Glomerular endothelial cell (primary cell): ENCODE results near the gene ZNF576. TPM values are rescaled to one million over a fixed set of nuclear protein-coding genes. Genes with fewer than 3 reads are reported as not detected.
A peak's percentile ranks its signal among the peaks of the same experiment; 100 is the strongest.
"Not testable (repeated sequence)": the region's sequence is repeated elsewhere in the genome, so short reads cannot be mapped to it uniquely, and the experiment has no call there.

Source experiments
- DNase-seq: peaks from one replicate; pipeline ENCODE4 v3.0.0-alpha.2; 2011; ENCODE audit warnings: low read depth, low spot score; ENCODE audit errors: extremely low read depth
- total RNA-seq: library from RNA; depleted of rRNA; stranded (reverse); fragments of >200 nt; gene quantifications from 2 replicates; pipeline ENCODE4 v1.2.3, GENCODE V29; 2015

ZNF576 gene
- total RNA-seq, 1 donor from 2014 or later: 11.2 TPM

GRCh38 chr19:43598445-43599240 lies 2.2 kb downstream of the ZNF576 start:
- DNase-seq: no peak

DNA sequence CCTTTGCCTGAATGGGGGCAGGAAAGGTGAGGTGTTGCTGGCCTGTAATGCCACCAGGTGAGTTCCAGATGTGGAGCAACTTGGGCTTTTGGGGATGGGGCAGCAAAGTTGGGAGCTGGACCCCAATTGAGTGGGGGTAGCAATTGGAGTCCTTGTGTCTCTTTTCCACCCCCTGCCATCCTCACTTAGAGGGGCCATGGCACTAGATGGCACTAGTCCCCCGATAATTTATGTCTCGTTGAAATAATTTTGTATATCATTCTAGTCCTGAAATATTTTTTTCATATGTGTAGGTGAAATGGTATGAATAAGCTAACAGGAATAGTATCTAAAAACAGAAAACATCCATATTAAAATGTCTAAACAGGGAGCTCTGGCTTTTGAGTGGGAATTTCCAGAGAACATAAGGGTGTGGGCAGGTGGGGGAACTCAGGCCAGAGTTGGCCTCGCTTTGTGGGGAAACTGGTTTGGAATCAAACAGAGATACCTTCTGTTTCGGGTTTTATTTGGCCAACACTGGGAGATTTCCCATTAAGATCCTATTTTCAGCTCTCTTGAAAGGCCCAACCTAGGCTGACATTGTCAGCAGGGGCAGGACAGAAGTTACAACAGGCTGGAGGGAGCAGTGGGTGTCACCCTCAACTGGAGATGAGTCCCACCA lies 3.4 kb downstream of the ZNF576 start:
- no peak for DNase-seq

- DNase-seq: not testable (repeated sequence)
Measured at GRCh38 chr19:43600326-43600725, 3.9 kb downstream of the ZNF576 start.

DNA sequence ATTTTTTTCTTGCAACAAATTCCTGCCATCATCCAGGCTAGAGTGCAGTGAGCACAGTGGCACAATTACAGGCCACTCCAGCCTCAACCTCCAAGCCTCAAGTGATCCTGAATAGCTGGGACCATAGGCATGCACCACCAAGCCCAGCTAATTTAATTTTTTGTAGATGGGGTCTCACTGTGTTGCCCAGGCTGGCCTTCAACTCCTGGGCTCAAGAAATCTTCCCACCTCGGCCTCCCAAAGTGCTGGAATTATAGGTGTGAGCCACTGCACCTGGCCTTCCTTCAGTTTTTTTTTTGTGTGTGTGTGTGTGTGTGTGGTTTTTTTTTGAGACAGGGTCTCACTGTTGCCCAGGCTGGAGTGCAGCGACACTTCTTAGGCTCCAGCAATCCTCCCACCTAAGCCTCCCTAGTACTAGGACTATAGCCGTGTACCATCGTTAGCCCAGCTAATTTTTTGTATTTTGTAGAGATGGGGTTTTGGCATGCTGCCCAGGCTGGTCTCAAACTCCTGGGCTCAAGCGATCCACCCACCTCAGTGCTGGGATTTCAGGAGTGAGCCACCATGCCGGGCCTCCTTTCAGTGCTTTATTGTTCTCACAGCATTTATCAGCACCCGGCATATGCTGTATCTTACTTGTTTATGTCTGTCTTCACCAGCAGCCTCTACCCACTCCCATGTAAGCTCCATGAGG lies 9.6 kb downstream of the ZNF576 start:
- no peak for DNase-seq

DNA sequence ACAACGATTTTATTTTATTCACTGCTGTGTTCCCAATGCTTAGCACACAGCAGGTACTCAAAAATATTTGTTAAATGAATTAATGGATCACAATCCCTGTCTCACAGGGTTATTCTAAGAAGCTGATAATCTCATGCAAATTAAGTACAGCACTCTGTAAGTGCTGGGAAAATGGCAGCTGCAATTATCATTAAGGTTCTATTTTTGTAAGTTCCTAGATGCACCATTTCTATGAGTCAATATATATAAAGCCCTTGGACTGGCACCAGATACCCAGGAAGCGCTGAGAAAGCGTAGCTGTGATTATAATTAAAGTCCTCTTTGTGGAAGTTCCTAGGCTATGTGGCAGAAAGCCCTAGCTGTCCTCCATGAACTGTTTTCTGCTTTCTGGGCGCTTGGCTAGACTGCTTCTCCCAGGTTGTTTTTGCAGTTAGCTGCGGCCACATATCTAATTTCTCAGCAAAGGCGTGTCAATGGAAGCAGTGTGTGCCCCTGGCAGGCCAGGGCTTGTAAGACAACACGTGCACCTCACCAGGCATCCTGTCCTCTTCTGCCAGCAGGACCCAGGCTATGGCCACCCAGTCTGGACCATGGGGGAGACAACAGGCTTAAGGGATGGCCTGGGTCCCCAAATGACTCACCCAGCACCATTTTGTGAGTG lies 10.3 kb downstream of the ZNF576 start:
- DNase-seq: no peak

DNA sequence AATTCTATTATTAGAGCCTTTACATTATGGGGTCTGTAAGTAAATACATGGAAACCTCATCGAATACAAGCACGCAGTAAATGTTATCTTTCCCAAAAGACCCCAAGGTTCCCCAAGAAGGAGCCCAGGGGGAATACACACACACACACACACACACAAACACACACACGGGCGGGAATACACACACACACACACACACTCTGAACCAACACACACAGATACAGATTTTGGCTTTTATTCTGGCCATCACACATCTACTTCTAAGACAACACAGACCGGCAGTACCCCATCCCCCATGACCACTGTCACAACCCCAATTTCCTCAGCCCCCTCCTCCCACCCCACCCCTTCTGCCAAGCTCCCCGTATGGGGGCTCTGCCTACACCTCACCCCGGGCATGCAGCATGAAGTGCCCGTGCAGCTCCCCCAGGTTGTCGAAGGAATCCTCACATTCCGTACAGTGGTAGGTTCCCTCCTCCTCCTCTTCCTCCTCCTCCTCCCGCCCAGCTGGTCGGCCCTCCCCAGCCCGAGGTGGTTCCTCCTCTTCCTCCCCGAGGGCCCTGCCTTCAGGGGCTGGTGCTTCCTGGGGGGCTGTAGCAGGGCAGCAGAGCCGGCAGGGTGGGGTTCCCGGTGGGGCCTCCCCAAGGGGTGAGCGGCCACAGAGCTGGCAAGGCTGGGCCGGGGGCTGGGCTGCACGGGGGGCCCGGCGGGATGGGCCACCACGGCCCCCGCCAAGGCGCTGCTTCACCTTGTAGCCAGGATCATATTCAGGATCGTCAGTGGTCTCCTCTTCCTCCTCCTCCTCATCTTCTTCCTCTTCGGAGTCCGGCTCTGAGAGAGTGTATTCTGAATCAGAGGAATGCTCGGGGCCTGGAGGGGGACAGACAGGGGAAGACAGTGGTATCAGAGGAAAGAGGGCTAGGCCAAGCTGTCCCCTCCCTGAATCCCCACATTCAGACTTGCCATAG lies 11.1 kb downstream of the ZNF576 start:
- DNase-seq: no peak

GRCh38 chr19:43609872-43610271 lies 13.5 kb downstream of the ZNF576 start:
- no peak for DNase-seq

DNA sequence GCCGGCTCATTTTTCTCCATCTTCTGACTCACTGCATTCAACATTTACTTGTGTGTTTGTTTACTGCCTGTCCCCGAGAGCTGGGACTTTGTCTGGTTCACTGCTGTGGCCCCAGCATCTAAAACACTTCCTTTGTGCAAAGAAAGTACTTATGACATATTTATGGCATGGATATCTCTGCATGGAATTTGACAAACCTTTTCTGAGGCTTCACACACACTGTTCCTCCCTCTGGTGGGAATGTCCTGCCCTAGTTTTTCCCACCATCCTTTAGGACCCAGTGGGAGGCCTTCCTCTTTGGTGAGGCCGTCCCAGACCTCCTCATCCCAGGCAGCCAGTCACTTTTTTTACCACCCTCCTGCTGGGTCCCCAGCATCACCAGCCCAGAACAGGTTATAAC lies 14.1 kb downstream of the ZNF576 start:
- no peak for DNase-seq

GRCh38 chr19:43611788-43612187 lies 15.4 kb downstream of the ZNF576 start, which contains the start of gene SRRM5:
Gene SRRM5, plus strand, starts transcription at chr19:43612088. Its CDS starts 34 bp downstream, at chr19:43612122.
- DNase-seq: no peak

- DNase-seq: no peak
Measured at GRCh38 chr19:43612374-43612773, 16.0 kb downstream of the ZNF576 start.

DNA sequence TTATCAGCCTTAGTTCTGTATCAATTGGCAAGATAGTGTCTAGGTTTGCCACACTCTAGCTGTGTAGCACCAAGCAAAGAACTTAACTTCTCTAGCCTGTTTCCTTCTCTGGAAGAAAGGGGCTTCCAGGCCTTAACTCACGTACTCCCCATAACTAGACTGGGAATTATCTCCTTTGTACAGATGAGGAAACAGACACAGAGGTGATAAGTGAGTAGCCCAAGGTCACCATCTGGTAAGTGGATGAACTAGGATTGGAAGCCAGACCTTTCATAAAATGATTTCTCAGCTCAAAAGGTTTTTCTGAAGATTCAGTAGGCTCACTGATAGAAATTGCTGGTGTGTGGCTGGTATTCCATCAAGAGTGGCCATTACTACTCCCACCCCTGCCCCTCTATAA lies 19.9 kb downstream of the ZNF576 start:
- no peak for DNase-seq

- no peak for DNase-seq
Measured at GRCh38 chr19:43616954-43617353, 20.6 kb downstream of the ZNF576 start.

- no peak for DNase-seq
Measured at GRCh38 chr19:43618921-43619261, 22.5 kb downstream of the ZNF576 start.

DNA sequence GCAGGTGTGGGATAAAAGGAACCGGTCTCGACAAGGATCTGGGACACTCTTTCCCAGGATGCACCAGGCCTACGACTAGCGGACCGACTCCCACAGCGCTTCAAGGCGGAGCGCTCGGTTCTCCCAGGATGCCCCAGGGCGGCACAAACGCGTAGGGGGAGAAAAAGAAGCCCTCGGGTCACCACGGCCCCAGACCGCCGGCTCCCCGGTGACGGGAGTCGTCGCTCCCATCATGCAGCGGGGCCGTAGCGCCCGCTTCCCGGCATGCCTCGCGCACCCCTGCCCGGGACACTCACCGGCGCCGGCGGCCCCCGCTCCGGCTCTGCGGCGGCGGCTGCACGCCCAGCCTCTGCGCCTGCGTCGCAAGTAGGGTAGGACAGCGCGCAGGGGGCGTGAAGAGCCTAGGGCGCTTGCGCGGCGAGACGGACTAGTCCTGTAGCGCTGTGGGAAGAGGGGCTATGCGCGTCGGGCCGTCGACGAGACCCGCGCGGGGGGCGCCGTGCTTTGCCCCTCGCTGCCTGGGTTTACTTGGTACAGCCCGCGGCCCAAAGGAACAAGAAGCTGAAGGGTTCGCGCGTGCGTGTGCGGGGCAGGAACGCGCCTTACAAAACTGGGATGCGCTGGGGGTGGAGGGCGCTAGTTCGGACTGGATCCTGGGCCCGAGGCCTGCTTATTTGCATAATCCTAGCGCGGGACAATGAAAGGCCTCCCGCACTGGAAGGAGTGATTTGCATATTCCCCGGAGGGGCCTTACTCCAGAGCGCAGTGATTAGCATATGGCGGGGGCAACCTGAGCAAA lies 23.1 kb downstream of the ZNF576 start, which contains the start of gene ZNF428:
TSS of gene ZNF428 (minus strand) at position 368 of the 799 bp plus-strand sequence. CDS start 5,325 bp downstream, outside the sequence.
- DNase-seq: peak; percentile 4

DNA sequence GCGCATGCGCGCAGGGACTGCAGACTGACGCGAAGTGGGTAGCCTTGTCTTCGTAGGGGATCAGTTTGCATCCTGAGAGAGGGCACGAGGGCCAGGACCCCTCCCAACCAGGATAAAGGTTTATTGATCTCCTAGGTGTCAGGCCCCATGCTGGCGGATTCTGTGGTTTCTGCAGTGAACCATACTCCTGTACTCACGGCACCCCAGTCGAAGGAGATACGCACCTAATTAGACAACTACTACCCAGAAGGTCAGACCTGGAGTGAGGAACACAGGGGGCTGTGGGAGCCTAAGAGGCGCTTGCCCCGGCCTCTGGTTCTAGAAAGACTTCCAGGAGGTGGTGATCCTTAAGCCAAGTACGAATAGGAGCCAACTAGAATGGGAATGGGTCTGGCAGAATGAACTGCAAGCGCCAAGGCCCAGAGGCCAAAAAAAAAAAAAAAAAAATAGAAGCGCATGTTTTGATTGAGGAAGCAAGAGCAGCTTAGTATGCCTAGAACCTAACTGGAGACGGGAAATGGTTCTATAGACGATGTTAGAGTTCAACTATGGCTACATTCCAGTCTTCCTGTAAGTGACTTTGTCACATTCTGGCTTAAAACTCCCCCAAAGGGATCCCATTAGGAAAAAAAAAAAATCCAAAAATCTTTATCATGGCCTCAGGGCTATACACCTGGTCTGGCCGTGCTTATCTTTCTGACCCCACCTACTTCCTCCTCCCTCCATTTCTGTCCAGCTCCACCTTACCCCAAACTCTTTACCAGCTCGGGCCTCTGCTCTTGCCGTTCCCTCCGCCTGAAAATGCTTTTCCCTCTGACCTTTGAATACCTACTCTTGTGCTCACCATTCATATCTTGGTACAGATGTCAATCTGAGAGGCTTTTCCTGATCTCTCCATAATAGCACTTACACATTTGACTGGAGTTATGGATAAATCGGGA lies 23.9 kb downstream of the ZNF576 start:
- no peak for DNase-seq

DNA sequence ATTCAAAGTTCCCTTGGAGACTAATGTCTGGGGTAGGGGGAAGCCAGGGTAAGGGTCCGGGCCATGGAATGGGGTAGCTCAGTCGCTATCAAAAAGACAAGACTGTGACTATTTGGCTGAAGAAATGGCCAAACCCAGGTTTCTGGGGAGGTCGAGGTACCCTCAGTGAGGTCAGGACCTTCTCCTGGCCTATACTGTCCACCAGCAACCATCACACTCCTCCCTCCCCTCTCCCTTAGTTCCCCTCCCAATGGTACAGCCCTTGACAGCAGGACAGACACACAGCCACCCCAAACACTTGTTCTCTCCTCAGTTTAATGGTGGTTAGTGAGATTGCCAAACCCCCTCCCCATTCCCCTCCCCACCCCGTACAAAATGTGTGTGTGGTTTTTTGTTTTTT lies 25.7 kb downstream of the ZNF576 start:
- no peak for DNase-seq

DNA sequence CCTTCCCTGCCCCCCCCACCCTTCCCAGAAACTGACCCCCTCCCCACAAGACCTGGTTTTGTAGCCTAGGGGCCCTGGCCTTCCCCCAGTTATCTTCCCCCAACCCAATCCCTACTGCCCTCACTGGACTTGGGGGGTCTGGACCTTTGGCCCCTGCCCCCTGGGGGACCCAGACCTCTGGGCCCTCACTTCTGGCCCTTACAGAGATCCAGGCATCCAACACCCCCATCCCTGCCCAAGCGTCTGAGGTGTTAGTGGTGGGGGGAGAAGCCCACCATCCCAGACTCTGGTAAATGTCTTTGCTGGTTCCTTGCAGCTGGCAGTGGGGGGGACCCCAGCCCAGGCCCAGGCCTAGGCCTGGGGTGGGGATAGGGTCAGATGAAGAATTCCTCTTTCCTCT lies 26.6 kb downstream of the ZNF576 start:
- no peak for DNase-seq
